ENCODE measurements around the gene PML.

PML gene

DNA sequence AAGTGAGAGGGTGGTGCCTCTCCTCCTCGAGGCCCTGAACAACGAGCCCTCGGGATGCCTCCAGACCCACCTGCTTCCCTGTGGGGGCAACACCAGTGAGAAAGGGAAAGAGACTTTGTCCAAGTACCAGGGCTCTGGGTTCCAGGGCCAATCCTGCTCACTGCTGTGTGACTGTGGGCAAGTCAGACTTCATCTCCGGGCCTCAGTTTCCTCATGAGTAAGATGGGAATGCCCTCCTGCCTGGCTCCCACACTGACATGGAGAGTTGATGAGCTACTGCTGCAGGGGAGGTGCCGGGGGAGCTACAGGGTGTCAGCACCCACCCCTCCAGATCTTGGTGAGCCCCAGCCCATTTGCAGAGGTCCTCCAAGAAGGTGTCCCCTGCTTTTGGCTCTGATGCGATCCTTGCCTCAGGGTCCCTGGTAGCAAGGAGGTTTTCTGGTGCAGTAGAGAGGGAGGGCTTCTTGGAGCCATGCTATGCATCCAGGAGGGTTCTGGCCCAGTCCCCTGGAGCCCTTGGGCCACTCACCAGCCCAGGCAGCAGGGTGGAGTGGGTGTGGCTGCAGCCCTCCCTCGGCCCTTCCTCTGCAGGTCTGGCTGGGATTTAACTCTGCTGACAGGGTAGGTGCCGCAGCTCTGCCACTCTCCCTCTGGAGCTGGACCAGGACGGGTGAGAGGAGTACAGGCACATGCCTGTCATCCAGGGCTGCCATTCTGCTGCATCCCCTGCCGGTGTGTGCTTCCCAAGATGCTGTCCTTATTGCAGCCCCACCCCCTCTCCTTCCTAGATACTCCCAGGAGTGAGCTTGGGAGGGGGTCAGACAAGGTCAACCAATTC is 41.4 kb upstream of the PML start:
- H3K27ac ChIP-seq (replicated peaks) = no peak overlapping the region
- DNase-seq (ENCODE audit: low read depth in 1 of 2, low spot score in 1 of 2) = no peak
- TF ChIP-seq SPI1 (IDR thresholded peaks at IDR 0.05; ENCODE audit: borderline replicate concordance, low read depth) (no peak), POLR2AphosphoS5 (IDR thresholded peaks at IDR 0.05; ENCODE audit: low read depth) (no peak), GABPA (IDR thresholded peaks at IDR 0.05; ENCODE audit: low read depth) (no peak)
- TF ChIP-seq, protein P1, sequence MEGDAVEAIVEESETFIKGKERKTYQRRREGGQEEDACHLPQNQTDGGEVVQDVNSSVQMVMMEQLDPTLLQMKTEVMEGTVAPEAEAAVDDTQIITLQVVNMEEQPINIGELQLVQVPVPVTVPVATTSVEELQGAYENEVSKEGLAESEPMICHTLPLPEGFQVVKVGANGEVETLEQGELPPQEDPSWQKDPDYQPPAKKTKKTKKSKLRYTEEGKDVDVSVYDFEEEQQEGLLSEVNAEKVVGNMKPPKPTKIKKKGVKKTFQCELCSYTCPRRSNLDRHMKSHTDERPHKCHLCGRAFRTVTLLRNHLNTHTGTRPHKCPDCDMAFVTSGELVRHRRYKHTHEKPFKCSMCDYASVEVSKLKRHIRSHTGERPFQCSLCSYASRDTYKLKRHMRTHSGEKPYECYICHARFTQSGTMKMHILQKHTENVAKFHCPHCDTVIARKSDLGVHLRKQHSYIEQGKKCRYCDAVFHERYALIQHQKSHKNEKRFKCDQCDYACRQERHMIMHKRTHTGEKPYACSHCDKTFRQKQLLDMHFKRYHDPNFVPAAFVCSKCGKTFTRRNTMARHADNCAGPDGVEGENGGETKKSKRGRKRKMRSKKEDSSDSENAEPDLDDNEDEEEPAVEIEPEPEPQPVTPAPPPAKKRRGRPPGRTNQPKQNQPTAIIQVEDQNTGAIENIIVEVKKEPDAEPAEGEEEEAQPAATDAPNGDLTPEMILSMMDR (IDR thresholded peaks at IDR 0.05; ENCODE audit: insufficient read depth, low read length) = no peak
- TF ChIP-seq, protein P2, sequence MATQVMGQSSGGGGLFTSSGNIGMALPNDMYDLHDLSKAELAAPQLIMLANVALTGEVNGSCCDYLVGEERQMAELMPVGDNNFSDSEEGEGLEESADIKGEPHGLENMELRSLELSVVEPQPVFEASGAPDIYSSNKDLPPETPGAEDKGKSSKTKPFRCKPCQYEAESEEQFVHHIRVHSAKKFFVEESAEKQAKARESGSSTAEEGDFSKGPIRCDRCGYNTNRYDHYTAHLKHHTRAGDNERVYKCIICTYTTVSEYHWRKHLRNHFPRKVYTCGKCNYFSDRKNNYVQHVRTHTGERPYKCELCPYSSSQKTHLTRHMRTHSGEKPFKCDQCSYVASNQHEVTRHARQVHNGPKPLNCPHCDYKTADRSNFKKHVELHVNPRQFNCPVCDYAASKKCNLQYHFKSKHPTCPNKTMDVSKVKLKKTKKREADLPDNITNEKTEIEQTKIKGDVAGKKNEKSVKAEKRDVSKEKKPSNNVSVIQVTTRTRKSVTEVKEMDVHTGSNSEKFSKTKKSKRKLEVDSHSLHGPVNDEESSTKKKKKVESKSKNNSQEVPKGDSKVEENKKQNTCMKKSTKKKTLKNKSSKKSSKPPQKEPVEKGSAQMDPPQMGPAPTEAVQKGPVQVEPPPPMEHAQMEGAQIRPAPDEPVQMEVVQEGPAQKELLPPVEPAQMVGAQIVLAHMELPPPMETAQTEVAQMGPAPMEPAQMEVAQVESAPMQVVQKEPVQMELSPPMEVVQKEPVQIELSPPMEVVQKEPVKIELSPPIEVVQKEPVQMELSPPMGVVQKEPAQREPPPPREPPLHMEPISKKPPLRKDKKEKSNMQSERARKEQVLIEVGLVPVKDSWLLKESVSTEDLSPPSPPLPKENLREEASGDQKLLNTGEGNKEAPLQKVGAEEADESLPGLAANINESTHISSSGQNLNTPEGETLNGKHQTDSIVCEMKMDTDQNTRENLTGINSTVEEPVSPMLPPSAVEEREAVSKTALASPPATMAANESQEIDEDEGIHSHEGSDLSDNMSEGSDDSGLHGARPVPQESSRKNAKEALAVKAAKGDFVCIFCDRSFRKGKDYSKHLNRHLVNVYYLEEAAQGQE (IDR thresholded peaks at IDR 0.05; ENCODE audit: insufficient replicate concordance, low read depth) = no peak
- no peak overlapping the region for H3K4me3 ChIP-seq (replicated peaks; ENCODE audit: insufficient read depth, low read length)
- H3K27me3 ChIP-seq (ENCODE audit: insufficient read depth, poor library complexity, severe bottlenecking) = peaks cover 5% of the 10 kb centered on the region

DNA sequence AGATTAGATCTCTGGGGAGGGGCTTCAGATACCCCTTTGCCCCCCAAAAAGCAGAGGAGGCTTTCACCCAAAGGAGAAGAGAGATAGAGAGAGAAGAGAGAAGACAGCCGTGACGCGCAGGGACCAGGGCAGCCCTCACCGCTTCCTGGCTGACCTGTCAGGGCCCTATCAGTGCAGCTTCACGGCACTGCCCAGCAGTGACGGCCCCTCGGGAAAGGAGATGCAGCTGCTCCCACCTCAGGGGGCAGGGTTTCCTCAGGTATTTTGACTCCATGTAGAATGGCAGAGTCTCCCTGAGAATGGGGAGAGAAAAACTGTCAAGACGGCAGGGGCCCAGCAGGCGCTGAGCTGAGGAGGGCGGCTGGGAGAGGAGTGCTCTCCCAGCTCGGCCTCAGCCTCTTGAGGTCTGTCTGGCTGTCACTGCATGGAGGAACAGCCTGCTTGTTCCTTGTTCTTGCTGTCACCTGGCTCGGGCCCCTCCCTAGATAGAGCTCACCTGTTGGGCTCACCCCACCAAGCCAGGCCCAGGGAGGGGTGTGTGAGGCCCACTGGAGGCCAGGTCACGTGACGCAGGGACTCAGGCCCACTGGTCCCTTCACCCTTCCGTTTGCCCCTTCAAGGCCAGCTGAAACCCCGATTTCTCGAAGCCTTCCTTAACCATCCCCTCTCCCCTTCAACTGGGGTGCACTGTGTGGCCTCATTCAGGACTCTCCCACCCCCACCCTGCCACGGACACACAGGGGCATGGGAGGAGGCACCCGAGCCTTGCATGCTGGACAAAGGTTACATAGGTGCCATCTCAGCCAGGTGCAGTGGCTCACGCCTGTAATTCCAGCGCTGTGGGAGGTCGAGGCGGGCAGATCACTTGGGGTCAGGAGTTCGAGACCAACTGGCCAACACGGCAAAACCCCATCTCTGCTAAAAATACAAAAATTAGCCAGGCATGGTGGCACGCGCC is 40.0 kb upstream of the PML start:
- no peak for DNase-seq (ENCODE audit: low read depth in 1 of 2, low spot score in 1 of 2)
- Histone ChIP-seq H3K4me3 (replicated peaks; ENCODE audit: insufficient read depth, low read length) (no peak overlapping the region), H3K27me3 (ENCODE audit: insufficient read depth, poor library complexity, severe bottlenecking) (peaks cover 9% of the 10 kb centered on the region), H3K27ac (replicated peaks) (no peak overlapping the region)
- TF ChIP-seq, protein P2 (IDR thresholded peaks at IDR 0.05; ENCODE audit: insufficient replicate concordance, low read depth) = no peak
- TF ChIP-seq, protein P1 (IDR thresholded peaks at IDR 0.05; ENCODE audit: insufficient read depth, low read length) = no peak
- TF ChIP-seq SPI1 (IDR thresholded peaks at IDR 0.05; ENCODE audit: borderline replicate concordance, low read depth) = no peak
- no peak for TF ChIP-seq POLR2AphosphoS5 (IDR thresholded peaks at IDR 0.05; ENCODE audit: low read depth)
- TF ChIP-seq GABPA (IDR thresholded peaks at IDR 0.05; ENCODE audit: low read depth) = no peak

DNA sequence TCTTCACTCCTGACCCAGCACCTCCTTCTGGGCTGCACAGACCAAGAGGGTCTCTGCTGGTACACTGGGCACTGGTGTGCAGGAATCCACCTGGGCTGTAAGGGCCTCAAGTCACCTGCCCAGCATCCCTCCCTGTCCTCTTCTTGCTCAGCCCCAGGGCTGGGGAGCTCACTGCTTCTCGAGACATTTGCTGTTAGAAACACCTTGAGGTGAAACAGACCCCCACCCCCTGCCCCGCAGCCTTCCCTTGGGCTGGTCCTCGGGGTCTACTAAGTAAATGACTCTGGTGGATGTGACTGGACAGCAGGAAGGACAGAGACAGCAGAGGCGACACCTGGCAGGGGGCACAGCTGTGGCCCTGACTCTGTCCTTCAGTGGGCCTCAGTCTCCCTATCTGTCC is 39.2 kb upstream of the PML start:
- DNase-seq (ENCODE audit: low read depth in 1 of 2, low spot score in 1 of 2) = no peak
- no peak for TF ChIP-seq SPI1 (IDR thresholded peaks at IDR 0.05; ENCODE audit: borderline replicate concordance, low read depth)
- no peak for TF ChIP-seq GABPA (IDR thresholded peaks at IDR 0.05; ENCODE audit: low read depth)
- TF ChIP-seq, protein P1 (IDR thresholded peaks at IDR 0.05; ENCODE audit: insufficient read depth, low read length) = no peak
- no peak for TF ChIP-seq POLR2AphosphoS5 (IDR thresholded peaks at IDR 0.05; ENCODE audit: low read depth)
- TF ChIP-seq, protein P2 (IDR thresholded peaks at IDR 0.05; ENCODE audit: insufficient replicate concordance, low read depth) = no peak
- H3K4me3 ChIP-seq (replicated peaks; ENCODE audit: insufficient read depth, low read length) = no peak overlapping the region
- peaks cover 9% of the 10 kb centered on the region for H3K27me3 ChIP-seq (ENCODE audit: insufficient read depth, poor library complexity, severe bottlenecking)
- no peak overlapping the region for H3K27ac ChIP-seq (replicated peaks)
